Erythroblast (primary cell): ENCODE data around the gene NDUFB10.

Experiments
- GATA1 ChIP-seq: IDR thresholded peaks from 2 replicates; pipeline ENCODE4 v1.6.1; 2011; ENCODE audit warnings: low read depth, mild to moderate bottlenecking, control low read depth, low read length, moderate library complexity
- POLR2A ChIP-seq: IDR thresholded peaks from 2 replicates; pipeline ENCODE4 v1.6.1; 2011; ENCODE audit warnings: mild to moderate bottlenecking, low read length

DNA sequence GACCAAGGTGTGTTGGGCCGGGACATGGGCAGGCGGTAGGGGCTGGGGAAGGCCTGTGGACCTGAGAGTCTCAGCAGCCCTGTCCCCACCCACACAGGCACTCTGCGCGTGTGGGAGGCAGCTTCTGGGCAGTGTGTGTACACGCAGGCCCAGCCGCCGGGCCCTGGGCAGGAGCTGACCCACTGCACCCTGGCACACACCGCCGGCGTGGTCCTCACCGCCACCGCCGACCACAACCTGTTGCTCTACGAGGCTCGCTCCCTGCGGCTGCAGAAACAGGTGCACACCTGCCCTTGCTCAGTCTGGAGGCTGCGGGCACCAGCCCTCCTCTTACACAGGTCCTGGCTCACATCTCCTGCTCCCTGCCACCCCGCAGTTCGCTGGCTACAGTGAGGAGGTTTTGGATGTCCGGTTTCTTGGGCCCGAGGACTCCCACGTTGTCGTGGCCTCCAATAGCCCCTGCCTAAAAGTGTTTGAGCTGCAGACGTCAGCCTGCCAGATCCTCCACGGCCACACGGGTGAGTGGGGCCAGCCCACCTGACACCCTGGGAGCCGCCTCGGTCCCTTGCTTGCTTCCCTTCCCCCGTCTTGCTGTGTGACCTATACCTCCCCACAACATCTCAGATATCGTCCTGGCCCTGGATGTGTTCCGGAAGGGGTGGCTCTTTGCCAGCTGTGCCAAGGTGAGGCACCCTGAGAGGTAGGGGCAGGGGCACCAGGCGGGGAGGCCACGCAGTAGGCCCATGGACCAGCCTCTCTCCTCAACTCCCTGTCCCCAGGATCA lies 16.3 kb downstream of the NDUFB10 start:
- TF ChIP-seq POLR2A: no peak
- no peak for TF ChIP-seq GATA1
